ENCODE measurements around the gene CACNA1D. TPM values are rescaled to one million over a fixed set of nuclear protein-coding genes. Genes with fewer than 3 reads are reported as not detected.

Gene CACNA1D
- total RNA-seq, 1 donor from 2014 or later, result 5.6 TPM

- DNase-seq, result no peak
Measured at GRCh38 chr3:53809764-53810400, 315.5 kb downstream of the CACNA1D start.

GRCh38 chr3:53811143-53811927, 316.9 kb downstream of the CACNA1D start:
- DNase-seq, result no peak

DNA sequence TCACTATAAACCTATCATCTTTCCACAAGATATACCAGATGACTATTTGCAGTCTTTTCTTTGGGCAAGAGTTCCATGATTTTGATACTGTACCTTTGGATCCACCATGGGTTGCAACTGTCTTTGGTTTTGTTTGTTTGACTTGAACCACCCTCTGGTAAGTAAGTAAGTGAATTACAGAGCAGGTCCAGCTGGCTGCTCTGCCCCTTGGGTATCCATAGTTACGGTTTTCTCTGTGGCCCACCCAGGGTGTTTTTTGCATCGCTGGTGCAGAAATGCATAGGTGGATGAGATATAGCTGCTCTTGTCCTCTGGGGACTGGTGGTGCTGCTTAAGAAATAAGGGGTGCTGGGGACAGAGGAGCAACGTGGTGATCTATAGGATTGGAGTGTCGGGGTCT, 318.0 kb downstream of the CACNA1D start:
- no peak for DNase-seq

- DNase-seq, result no peak
Measured at GRCh38 chr3:53813229-53813628, 318.8 kb downstream of the CACNA1D start.

DNA sequence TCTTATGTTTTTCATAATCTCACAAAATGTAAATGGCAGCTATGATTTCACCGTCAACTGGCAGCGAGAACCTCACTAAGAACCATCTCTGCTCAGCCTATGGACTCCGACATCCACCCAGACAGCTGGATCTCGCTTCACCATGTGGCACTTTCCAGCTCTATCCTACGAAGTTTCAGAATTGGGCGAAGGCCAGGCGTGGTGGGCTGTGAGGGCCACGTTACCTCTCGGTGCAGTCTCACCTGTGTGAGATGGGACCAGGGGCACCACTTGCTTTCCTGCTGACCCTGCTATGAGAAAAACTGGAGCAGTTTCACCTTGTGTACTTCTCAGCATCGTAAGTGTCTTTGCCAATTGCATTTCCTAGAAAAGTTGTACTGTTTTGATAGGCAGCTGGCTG, 319.5 kb downstream of the CACNA1D start:
- DNase-seq, result no peak

- no peak for DNase-seq
Measured at GRCh38 chr3:53815067-53815466, 320.7 kb downstream of the CACNA1D start.

DNA sequence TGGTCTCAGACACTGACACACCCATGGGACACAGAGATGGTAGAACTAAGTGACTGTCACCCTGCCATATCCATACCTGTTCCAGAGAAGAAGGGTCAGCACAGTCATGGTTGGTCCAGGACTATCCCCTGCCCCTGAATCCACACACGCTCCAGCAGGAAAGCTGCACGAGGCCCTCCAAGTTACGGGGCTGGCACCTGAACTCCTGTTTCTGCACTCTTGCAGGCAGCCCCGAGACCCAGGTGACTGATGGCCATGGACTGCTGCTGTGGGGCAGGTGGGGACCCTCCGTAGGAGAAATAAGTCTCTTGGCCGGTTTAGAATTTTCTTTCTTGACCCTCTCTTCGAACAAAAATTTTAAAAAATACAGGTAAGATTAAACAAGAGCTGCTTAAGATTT, 321.2 kb downstream of the CACNA1D start:
- DNase-seq, result no peak

- no peak for DNase-seq
Measured at GRCh38 chr3:53816425-53816824, 322.0 kb downstream of the CACNA1D start.

DNA sequence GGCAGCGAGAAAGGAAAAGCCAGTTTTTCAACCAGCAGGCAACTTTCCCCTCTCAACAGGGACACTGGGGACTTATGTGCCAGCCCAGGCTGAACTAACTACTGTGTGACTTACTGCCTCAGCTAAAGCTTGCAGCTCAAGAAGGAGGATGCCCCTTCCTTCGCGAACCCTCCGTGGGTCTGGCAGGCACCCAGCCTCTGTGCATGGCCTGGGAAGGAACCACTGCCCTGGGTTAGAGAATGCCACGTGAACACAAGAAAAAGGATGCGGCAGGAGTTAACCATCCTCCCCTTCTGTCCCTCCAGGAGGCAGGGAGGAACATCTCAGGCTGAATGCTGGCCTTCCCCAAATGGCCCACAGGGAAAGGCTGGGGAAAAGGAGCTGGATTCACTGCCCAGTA, 322.8 kb downstream of the CACNA1D start:
- DNase-seq, result no peak

DNA sequence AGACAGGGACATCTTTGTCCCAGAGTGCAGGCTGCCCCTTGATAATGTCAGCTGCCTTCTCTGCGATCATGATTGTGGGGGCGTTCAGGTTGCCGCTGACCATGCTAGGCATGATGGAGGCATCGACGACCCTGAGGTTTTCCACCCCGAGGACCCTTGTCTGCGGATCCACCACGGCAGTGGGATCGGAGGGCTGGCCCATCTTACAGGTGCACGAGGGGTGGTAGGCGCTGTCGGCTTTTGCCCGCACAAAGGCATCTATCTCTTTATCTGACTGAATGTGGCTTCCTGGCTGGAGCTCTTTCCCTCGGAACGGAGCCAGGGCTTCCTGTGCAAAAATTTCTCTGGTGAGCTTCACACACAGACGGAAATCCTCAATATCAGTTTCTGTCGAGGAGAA, 323.4 kb downstream of the CACNA1D start:
- no peak for DNase-seq

- no peak for DNase-seq
Measured at GRCh38 chr3:53818221-53819162, 324.1 kb downstream of the CACNA1D start.

- no peak for DNase-seq
Measured at GRCh38 chr3:53819163-53819868, 324.9 kb downstream of the CACNA1D start.

- DNase-seq, result no peak
Measured at GRCh38 chr3:53820084-53820483, 325.7 kb downstream of the CACNA1D start.

DNA sequence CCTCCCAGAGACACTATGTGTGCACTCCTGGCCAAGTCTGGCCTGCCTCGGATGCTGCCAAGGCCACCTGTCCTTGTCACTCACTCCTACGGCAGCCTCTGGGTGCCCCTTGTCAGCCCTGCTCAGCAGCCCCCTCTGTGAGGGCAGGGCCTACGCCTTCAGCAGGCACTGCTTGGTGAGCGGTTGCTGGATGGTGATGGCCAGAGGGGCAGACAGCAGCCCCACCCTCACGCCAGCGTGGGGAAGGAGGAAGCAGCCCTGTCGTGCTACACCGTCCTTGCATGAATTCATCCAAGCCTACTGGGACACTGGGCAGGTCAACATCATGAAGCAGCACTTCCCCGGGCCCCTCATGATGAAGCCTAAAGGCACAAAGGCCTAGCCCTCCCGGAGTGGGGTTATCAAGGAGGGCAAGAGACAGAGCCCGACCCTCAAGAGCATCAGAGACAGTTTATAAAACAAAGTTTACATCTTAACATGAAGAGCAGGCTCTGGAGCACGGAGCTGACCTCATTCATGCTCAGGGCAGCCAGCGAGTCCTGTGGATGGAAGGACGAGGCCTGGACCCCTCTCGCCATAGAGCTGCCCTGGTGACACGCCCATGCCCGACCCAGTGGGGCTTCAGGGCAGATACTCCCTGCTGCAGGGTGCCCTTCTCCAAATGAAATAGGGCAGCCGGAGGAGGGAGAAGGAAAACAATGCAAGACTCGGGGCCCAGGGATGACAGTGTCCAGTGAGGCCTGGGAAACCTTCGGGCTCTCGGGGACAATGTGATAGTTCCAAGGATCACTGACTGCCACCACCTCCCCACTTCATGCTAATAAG, 326.6 kb downstream of the CACNA1D start:
- no peak for DNase-seq

- DNase-seq, result no peak
Measured at GRCh38 chr3:53821631-53822121, 327.3 kb downstream of the CACNA1D start.

- DNase-seq, result no peak
Measured at GRCh38 chr3:53822331-53822741, 327.9 kb downstream of the CACNA1D start.

GRCh38 chr3:53823026-53823955, 328.9 kb downstream of the CACNA1D start:
- DNase-seq, result no peak

DNA sequence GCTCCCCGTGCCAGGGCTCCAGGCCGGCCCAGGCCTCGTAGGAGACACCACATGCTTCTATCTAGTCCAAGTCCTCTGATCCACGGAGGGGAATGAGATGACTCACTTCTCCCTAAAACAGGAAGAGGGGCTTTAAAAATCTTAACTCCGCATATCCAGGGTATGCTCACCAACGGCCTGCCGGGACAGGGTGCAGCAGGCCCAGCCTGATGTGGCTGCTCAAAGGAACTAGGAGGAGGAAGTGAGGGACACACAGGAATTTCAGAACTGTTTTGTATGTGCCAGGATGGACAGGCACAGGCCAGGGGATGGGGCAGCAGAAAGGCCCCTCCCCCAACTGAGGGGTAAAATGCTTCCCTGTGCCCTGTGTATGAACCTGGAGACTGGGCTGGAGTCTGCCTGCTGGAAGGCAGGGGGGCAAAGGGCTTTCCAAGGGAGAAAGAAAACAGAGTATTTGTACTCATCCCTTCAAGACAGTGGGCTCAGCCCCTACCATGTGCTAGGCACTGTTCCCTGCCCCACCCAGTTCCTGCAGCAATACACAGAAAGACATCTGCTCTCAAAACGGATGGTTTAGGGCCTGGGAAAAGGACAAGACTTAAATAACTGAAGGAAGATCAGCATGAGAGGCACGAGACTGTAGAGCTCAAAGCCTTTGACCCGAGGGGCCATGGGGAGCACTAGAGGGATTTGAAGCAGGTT, 329.7 kb downstream of the CACNA1D start:
- DNase-seq, result no peak

- no peak for DNase-seq
Measured at GRCh38 chr3:53824795-53825194, 330.4 kb downstream of the CACNA1D start.

Measured in skin of body (tissue), 2 donors.